ENCODE results near the gene PNPLA1. TPM values are rescaled to one million over a fixed set of nuclear protein-coding genes. Genes with fewer than 3 reads are reported as not detected.

PNPLA1 gene
- total and polyA plus RNA-seq, 10 of the 15 experiments (the other 5 are each of a cell fraction or from before 2014, with no cell fraction given) = 0.04 TPM; not detected in 9

DNA sequence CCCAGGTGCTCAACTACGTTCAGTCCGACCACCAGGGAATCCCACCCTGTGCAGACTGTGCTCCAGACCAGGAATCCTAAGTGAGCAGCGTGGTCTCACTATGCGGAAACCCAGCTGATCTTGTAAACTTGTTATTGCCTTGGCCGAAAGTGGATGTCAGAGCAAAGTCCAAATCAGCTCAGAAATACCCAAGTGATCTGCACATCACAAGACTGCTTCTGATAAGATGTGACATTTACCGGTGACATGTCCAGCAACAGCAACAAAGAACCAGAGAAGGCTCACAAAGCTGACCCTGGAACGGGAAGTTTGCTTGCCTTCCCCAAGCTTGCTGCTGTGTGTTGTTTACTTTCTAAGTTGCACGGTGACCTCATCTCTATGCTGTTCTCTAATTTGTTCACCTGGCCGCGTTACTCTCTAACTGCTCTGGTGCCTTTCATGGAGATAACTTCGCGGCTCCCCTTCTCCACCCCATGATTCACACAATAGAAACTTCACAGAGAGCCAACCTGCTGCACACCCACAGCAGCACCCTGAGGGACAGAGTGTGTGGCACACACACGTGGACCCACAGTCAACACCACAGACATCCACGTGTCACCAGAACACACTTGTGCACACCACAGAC, 65.1 kb downstream of the PNPLA1 start:
- 66% methylated on average over 14 of the region's 14 CpGs for WGBS (ENCODE audit: insufficient coverage, insufficient replicate concordance, low lambda C conversion rate, missing lambda C conversion rate)
- Histone ChIP-seq H3K27ac (ENCODE audit: control insufficient read depth, insufficient read depth) (no peak overlapping the region), H2AFZ (ENCODE audit: control insufficient read depth, low read depth, low read length) (no peak overlapping the region), H3K36me3 (ENCODE audit: control insufficient read depth in 2 of 2, insufficient read depth in 2 of 2, low read length in 1 of 2) (no peaks in the 10 kb centered on the region), H3K4me3 (no peak overlapping the region), H4K20me1 (ENCODE audit: control insufficient read depth, insufficient read depth) (no peaks in the 10 kb centered on the region), H3K4me1 (ENCODE audit: control insufficient read depth, insufficient read depth, low read length) (peaks cover 25% of the 10 kb centered on the region), H3K79me2 (ENCODE audit: control insufficient read depth, insufficient read depth, low read length) (no peaks in the 10 kb centered on the region), H3K9ac (ENCODE audit: control insufficient read depth, insufficient read depth, low read length) (no peak overlapping the region), H3K4me2 (ENCODE audit: control insufficient read depth, insufficient read depth) (no peak overlapping the region), H3K9me3 (replicated peaks; ENCODE audit: control insufficient read depth, insufficient read depth, low read length) (no peaks in the 10 kb centered on the region), H3K27me3 (replicated peaks in 1 of 2; ENCODE audit: control insufficient read depth in 2 of 2, insufficient read depth in 2 of 2, low read length in 1 of 2) (peaks cover 0 to 6% of the 10 kb centered on the region in 2 experiments; a peak in 1 of 4 replicates)
- TF ChIP-seq ZBED1 (IDR thresholded peaks at IDR 0.05; ENCODE audit: borderline replicate concordance) = no peak
- no peak for TF ChIP-seq RBBP5 (conservative IDR thresholded peaks at IDR 0.05)
- TF ChIP-seq SMARCA5 (IDR thresholded peaks at IDR 0.05) = no peak
- peak in 1 of 2 experiments; percentile 53; a peak in 1 of 4 replicates for TF ChIP-seq BHLHE40 (IDR thresholded peaks at IDR 0.05; ENCODE audit: borderline replicate concordance in 1 of 2, low read depth in 2 of 2, low read length in 1 of 2)
- peak; percentile 15; the same call in 1 of the 2 replicates for TF ChIP-seq IKZF1 (conservative IDR thresholded peaks at IDR 0.05)
- no peak for TF ChIP-seq SMC3 (IDR thresholded peaks at IDR 0.05; ENCODE audit: borderline replicate concordance, low read length)
- TF ChIP-seq ATF7 (IDR thresholded peaks at IDR 0.05; ENCODE audit: low read depth) = peak; percentile 78
- TF ChIP-seq, protein P1, sequence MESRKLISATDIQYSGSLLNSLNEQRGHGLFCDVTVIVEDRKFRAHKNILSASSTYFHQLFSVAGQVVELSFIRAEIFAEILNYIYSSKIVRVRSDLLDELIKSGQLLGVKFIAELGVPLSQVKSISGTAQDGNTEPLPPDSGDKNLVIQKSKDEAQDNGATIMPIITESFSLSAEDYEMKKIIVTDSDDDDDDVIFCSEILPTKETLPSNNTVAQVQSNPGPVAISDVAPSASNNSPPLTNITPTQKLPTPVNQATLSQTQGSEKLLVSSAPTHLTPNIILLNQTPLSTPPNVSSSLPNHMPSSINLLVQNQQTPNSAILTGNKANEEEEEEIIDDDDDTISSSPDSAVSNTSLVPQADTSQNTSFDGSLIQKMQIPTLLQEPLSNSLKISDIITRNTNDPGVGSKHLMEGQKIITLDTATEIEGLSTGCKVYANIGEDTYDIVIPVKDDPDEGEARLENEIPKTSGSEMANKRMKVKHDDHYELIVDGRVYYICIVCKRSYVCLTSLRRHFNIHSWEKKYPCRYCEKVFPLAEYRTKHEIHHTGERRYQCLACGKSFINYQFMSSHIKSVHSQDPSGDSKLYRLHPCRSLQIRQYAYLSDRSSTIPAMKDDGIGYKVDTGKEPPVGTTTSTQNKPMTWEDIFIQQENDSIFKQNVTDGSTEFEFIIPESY (IDR thresholded peaks at IDR 0.05) = peak; percentile 57; the same call in 1 of the 2 replicates
- TF ChIP-seq RELB (IDR thresholded peaks at IDR 0.05; ENCODE audit: low read depth) = no peak
- no peak for TF ChIP-seq NFIC (IDR thresholded peaks at IDR 0.05; ENCODE audit: low read depth, low read length)
- no peak for TF ChIP-seq NBN (IDR thresholded peaks at IDR 0.05)
- SMC1A ChIA-PET (ENCODE audit: uncharacterized antibody, unreplicated experiment) = interaction anchor here (0.8 to 13.7 kb wide), 8 partner anchors 15 to 32 kb away, joined by 3 to 386 read pairs (median 5); no protein-coding TSS in a partner anchor
- in situ Hi-C loops (cut with MboI) = no loop called here
- intact Hi-C loops (cut with micrococcal nuclease; ENCODE audit: unreplicated experiment) = loop anchor here (5.0 kb wide), 1 partner anchor 33 kb away; no protein-coding TSS in a partner anchor
- POLR2A ChIA-PET = interaction anchor here (0.6 to 6.0 kb wide), 7 partner anchors 19 to 307 kb away, joined by 3 to 44 read pairs (median 4); partner anchors contain the start of gene MAPK14
- DNase-seq (ENCODE audit: low read depth, low spot score) (no peak), ATAC-seq (peak; percentile 46), FAIRE-seq (no peak)
- RAD21 ChIA-PET (ENCODE audit: unreplicated experiment) = interaction anchor here (0.7 to 11.6 kb wide), 4 partner anchors 13 to 33 kb away, joined by 3 to 311 read pairs (median 5); no protein-coding TSS in a partner anchor
- CTCF ChIA-PET = interaction anchor here (0.5 to 19.9 kb wide), 6 partner anchors 9 to 447 kb away, joined by 3 to 483 read pairs (median 6); no protein-coding TSS in a partner anchor
- no TSS peak for BruUV-seq (replicated peaks)
